ENCODE results near the gene GADD45GIP1.

GADD45GIP1 gene

GRCh38 chr19:12956446-12957388 lies at the start of gene GADD45GIP1:
Gene GADD45GIP1 (minus strand): TSS chr19:12957223. CDS start chr19:12957212, 11 bp downstream.
- no peaks in the 10 kb centered on the region for H3K27me3 ChIP-seq (ENCODE audit: control insufficient read depth in 1 of 2, insufficient read depth in 2 of 2, low read length in 2 of 2)
- H3K4me3 ChIP-seq (ENCODE audit: low read depth in 1 of 2, low read length in 2 of 2): peak within 1 kb of the TSS; percentile 73 to 77

GRCh38 chr19:13005861-13006370 lies 48.9 kb upstream of the GADD45GIP1 start:
- H3K9ac ChIP-seq (ENCODE audit: low read length): no peak overlapping the region
- H3K4me3 ChIP-seq (ENCODE audit: low read depth in 1 of 2, low read length in 2 of 2): peak overlapping the region; percentile 22 to 28
- no peaks in the 10 kb centered on the region for H3K9me3 ChIP-seq (ENCODE audit: low read length)
- peaks cover 91% of the 10 kb centered on the region for H3K4me1 ChIP-seq (ENCODE audit: insufficient read depth, low read length)
- H3K27me3 ChIP-seq (ENCODE audit: control insufficient read depth in 1 of 2, insufficient read depth in 2 of 2, low read length in 2 of 2): no peaks in the 10 kb centered on the region
- H3K27ac ChIP-seq (ENCODE audit: low read depth, low read length): peak overlapping the region; percentile 96
- peaks cover 8% of the 10 kb centered on the region for H3K36me3 ChIP-seq (ENCODE audit: insufficient read depth, low read length)

More at GRCh38 chr19:12956446-12957388, at the start of gene GADD45GIP1:
- Histone ChIP-seq H3K27ac (ENCODE audit: low read depth, low read length) (peak within 1 kb of the TSS; percentile 88), H3K9ac (ENCODE audit: low read length) (peak within 1 kb of the TSS; percentile 76), H3K36me3 (ENCODE audit: insufficient read depth, low read length) (peaks cover 29% of the 10 kb centered on the region), H3K9me3 (ENCODE audit: low read length) (no peaks in the 10 kb centered on the region), H3K4me1 (ENCODE audit: insufficient read depth, low read length) (peaks cover 12% of the 10 kb centered on the region)

- H3K4me1 ChIP-seq (ENCODE audit: insufficient read depth, low read length): peaks cover 91% of the 10 kb centered on the region
- H3K4me3 ChIP-seq (ENCODE audit: low read depth in 1 of 2, low read length in 2 of 2): peak overlapping the region in 1 of 2 donors; percentile 28
- H3K27ac ChIP-seq (ENCODE audit: low read depth, low read length): peak overlapping the region; percentile 96
- H3K36me3 ChIP-seq (ENCODE audit: insufficient read depth, low read length): peaks cover 8% of the 10 kb centered on the region
- no peaks in the 10 kb centered on the region for H3K27me3 ChIP-seq (ENCODE audit: control insufficient read depth in 1 of 2, insufficient read depth in 2 of 2, low read length in 2 of 2)
- no peak overlapping the region for H3K9ac ChIP-seq (ENCODE audit: low read length)
- H3K9me3 ChIP-seq (ENCODE audit: low read length): no peaks in the 10 kb centered on the region
These were observed 48.2 kb upstream of the GADD45GIP1 start for GRCh38 chr19:13005253-13005652.

GRCh38 chr19:13004273-13004672 lies 47.2 kb upstream of the GADD45GIP1 start:
- Histone ChIP-seq H3K4me1 (ENCODE audit: insufficient read depth, low read length) (peaks cover 91% of the 10 kb centered on the region), H3K36me3 (ENCODE audit: insufficient read depth, low read length) (peaks cover 12% of the 10 kb centered on the region), H3K27ac (ENCODE audit: low read depth, low read length) (peak overlapping the region; percentile 35), H3K4me3 (ENCODE audit: low read depth in 1 of 2, low read length in 2 of 2) (no peak overlapping the region), H3K9me3 (ENCODE audit: low read length) (no peaks in the 10 kb centered on the region), H3K9ac (ENCODE audit: low read length) (peak overlapping the region; percentile 30), H3K27me3 (ENCODE audit: control insufficient read depth in 1 of 2, insufficient read depth in 2 of 2, low read length in 2 of 2) (no peaks in the 10 kb centered on the region)

- Histone ChIP-seq H3K4me1 (ENCODE audit: insufficient read depth, low read length) (peaks cover 88% of the 10 kb centered on the region), H3K9me3 (ENCODE audit: low read length) (no peaks in the 10 kb centered on the region), H3K36me3 (ENCODE audit: insufficient read depth, low read length) (peaks cover 13% of the 10 kb centered on the region), H3K27ac (ENCODE audit: low read depth, low read length) (peak overlapping the region; percentile 93), H3K4me3 (ENCODE audit: low read depth in 1 of 2, low read length in 2 of 2) (peak overlapping the region in 1 of 2 donors; percentile 55), H3K9ac (ENCODE audit: low read length) (peak overlapping the region; percentile 23), H3K27me3 (ENCODE audit: control insufficient read depth in 1 of 2, insufficient read depth in 2 of 2, low read length in 2 of 2) (no peaks in the 10 kb centered on the region)
These were observed 46.1 kb upstream of the GADD45GIP1 start for GRCh38 chr19:13003081-13003480.

GRCh38 chr19:13002166-13002898 lies 45.3 kb upstream of the GADD45GIP1 start:
- H3K27me3 ChIP-seq (ENCODE audit: control insufficient read depth in 1 of 2, insufficient read depth in 2 of 2, low read length in 2 of 2): no peaks in the 10 kb centered on the region
- H3K9me3 ChIP-seq (ENCODE audit: low read length): no peaks in the 10 kb centered on the region
- H3K27ac ChIP-seq (ENCODE audit: low read depth, low read length): peak overlapping the region; percentile 93
- H3K4me3 ChIP-seq (ENCODE audit: low read depth in 1 of 2, low read length in 2 of 2): peak overlapping the region; percentile 46 to 55
- H3K9ac ChIP-seq (ENCODE audit: low read length): peak overlapping the region; percentile 23
- H3K36me3 ChIP-seq (ENCODE audit: insufficient read depth, low read length): peaks cover 13% of the 10 kb centered on the region
- peaks cover 89% of the 10 kb centered on the region for H3K4me1 ChIP-seq (ENCODE audit: insufficient read depth, low read length)

- H3K4me3 ChIP-seq (ENCODE audit: low read depth in 1 of 2, low read length in 2 of 2): peak overlapping the region; percentile 46 to 55
- H3K36me3 ChIP-seq (ENCODE audit: insufficient read depth, low read length): peaks cover 13% of the 10 kb centered on the region
- H3K27me3 ChIP-seq (ENCODE audit: control insufficient read depth in 1 of 2, insufficient read depth in 2 of 2, low read length in 2 of 2): no peaks in the 10 kb centered on the region
- H3K9me3 ChIP-seq (ENCODE audit: low read length): no peaks in the 10 kb centered on the region
- peaks cover 83% of the 10 kb centered on the region for H3K4me1 ChIP-seq (ENCODE audit: insufficient read depth, low read length)
- peak overlapping the region; percentile 10 for H3K9ac ChIP-seq (ENCODE audit: low read length)
- peak overlapping the region; percentile 93 for H3K27ac ChIP-seq (ENCODE audit: low read depth, low read length)
These were observed 44.6 kb upstream of the GADD45GIP1 start for GRCh38 chr19:13001502-13002165.

GRCh38 chr19:13001166-13001501 lies 44.1 kb upstream of the GADD45GIP1 start:
- Histone ChIP-seq H3K36me3 (ENCODE audit: insufficient read depth, low read length) (peaks cover 13% of the 10 kb centered on the region), H3K9ac (ENCODE audit: low read length) (peak overlapping the region; percentile 12), H3K9me3 (ENCODE audit: low read length) (no peaks in the 10 kb centered on the region), H3K27me3 (ENCODE audit: control insufficient read depth in 1 of 2, insufficient read depth in 2 of 2, low read length in 2 of 2) (no peaks in the 10 kb centered on the region), H3K27ac (ENCODE audit: low read depth, low read length) (peak overlapping the region; percentile 93), H3K4me3 (ENCODE audit: low read depth in 1 of 2, low read length in 2 of 2) (peak overlapping the region in 1 of 2 donors; percentile 55), H3K4me1 (ENCODE audit: insufficient read depth, low read length) (peaks cover 78% of the 10 kb centered on the region)

- peak overlapping the region; percentile 99 for H3K27ac ChIP-seq (ENCODE audit: low read depth, low read length)
- no peaks in the 10 kb centered on the region for H3K9me3 ChIP-seq (ENCODE audit: low read length)
- H3K9ac ChIP-seq (ENCODE audit: low read length): peak overlapping the region; percentile 49
- peaks cover 13% of the 10 kb centered on the region for H3K36me3 ChIP-seq (ENCODE audit: insufficient read depth, low read length)
- peak overlapping the region in 1 of 2 donors; percentile 85 for H3K4me3 ChIP-seq (ENCODE audit: low read depth in 1 of 2, low read length in 2 of 2)
- H3K4me1 ChIP-seq (ENCODE audit: insufficient read depth, low read length): peaks cover 50% of the 10 kb centered on the region
- H3K27me3 ChIP-seq (ENCODE audit: control insufficient read depth in 1 of 2, insufficient read depth in 2 of 2, low read length in 2 of 2): no peaks in the 10 kb centered on the region
These were observed 41.2 kb upstream of the GADD45GIP1 start for GRCh38 chr19:12997967-12998940.

Data from muscle layer of colon (tissue), 2 donors.